GM12878 (cell line): ENCODE measurements around the gene PPM1J.

Experiments used
- EZH2 ChIP-seq: IDR thresholded peaks from 2 replicates; pipeline ENCODE4 v1.6.1; 2012; ENCODE audit warnings: low read depth, mild to moderate bottlenecking, control low read depth, inconsistent platforms, low read length, borderline replicate concordance; ENCODE audit not compliant: control insufficient read depth
- FOXM1 ChIP-seq: IDR thresholded peaks from 2 replicates; pipeline ENCODE4 v1.6.1; 2012; ENCODE audit warnings: low read depth, mild to moderate bottlenecking, inconsistent platforms, low read length, moderate library complexity
- KDM1A ChIP-seq: fragments of 200-600 bp; sonication (generic); IDR thresholded peaks from 2 replicates; pipeline ENCODE4 v1.6.1; 2016; ENCODE audit warnings: borderline replicate concordance
- MYC ChIP-seq: IDR thresholded peaks from 2 replicates; pipeline ENCODE4 v1.6.1; 2011; ENCODE audit warnings: mild to moderate bottlenecking, low read length, moderate library complexity, inconsistent platforms; ENCODE audit not compliant: insufficient read depth, insufficient replicate concordance, insufficient read length, severe bottlenecking
- POLR2AphosphoS5 ChIP-seq: IDR thresholded peaks from 2 replicates; pipeline ENCODE4 v1.6.1; 2011; ENCODE audit warnings: mild to moderate bottlenecking, low read length, inconsistent platforms
- SREBF2 ChIP-seq: IDR thresholded peaks from 2 replicates; pipeline ENCODE4 v1.6.1; 2012; ENCODE audit warnings: mild to moderate bottlenecking, low read length
- TCF12 ChIP-seq: IDR thresholded peaks from 2 replicates; pipeline ENCODE4 v1.6.1; 2011; ENCODE audit warnings: low read depth, mild to moderate bottlenecking, low read length
- TCF7 ChIP-seq: IDR thresholded peaks from 2 replicates; pipeline ENCODE4 v1.6.1; 2014; ENCODE audit warnings: antibody characterized with exemption, borderline replicate concordance
- ZNF384 ChIP-seq: IDR thresholded peaks from 2 replicates; pipeline ENCODE4 v1.6.1; 2012; ENCODE audit warnings: low read depth, mild to moderate bottlenecking, low read length, improper control_type of control experiment, borderline replicate concordance
- TF ChIP-seq, protein P1 (sequence below): fragments of 450-650 bp; IDR thresholded peaks from 2 replicates; pipeline ENCODE4 v1.6.1; 2018; ENCODE audit warnings: borderline replicate concordance, mild to moderate bottlenecking; ENCODE audit not compliant: partially characterized antibody
- TF ChIP-seq, protein P2 (sequence below), 3 experiments: IDR thresholded peaks in 2 of 3; conservative IDR thresholded peaks in 1 of 3; 2 replicates each; pipeline ENCODE4 v1.5.1; 2011; ENCODE audit warnings: low read depth in 3 of 3, low read length in 3 of 3, mild to moderate bottlenecking in 3 of 3, control low read depth in 2 of 3, moderate library complexity in 2 of 3, inconsistent platforms in 1 of 3, mixed read lengths in 1 of 3; ENCODE audit not compliant: control insufficient read depth in 2 of 3, insufficient read depth in 1 of 3; ENCODE audit errors: extremely low read depth in 1 of 3
- TF ChIP-seq, protein P3 (sequence below): IDR thresholded peaks from 2 replicates; pipeline ENCODE4 v1.6.1; 2011; ENCODE audit warnings: borderline replicate concordance, low read depth, mild to moderate bottlenecking, moderate library complexity, mixed read lengths, low read length; ENCODE audit not compliant: insufficient read depth; ENCODE audit errors: extremely low read length

DNA sequence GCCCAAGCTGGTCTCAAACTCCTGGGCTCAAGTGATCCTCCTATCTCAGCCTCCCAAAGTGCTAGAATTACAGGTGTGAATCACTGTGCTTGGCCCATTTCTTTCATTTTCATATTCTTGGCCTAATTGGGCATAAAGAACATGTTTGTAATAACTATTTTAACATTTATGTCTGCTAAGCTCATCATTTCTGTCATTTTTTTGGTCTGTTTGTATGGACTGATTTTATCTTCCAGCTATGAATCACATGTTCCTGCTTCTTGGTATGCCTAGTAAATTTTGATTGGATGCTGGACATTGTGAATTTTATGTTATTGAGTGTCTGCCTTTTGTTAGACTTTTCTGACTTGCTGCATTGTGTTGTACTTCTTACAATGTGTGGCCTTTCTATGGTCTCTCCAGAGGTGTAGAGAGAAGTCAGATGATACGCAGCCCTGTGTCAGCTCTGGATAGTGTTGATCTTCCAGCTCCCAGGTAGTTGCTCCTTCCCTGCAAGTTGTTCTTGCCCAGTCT lies 39.0 kb upstream of the PPM1J start:
- TF ChIP-seq, protein P1, sequence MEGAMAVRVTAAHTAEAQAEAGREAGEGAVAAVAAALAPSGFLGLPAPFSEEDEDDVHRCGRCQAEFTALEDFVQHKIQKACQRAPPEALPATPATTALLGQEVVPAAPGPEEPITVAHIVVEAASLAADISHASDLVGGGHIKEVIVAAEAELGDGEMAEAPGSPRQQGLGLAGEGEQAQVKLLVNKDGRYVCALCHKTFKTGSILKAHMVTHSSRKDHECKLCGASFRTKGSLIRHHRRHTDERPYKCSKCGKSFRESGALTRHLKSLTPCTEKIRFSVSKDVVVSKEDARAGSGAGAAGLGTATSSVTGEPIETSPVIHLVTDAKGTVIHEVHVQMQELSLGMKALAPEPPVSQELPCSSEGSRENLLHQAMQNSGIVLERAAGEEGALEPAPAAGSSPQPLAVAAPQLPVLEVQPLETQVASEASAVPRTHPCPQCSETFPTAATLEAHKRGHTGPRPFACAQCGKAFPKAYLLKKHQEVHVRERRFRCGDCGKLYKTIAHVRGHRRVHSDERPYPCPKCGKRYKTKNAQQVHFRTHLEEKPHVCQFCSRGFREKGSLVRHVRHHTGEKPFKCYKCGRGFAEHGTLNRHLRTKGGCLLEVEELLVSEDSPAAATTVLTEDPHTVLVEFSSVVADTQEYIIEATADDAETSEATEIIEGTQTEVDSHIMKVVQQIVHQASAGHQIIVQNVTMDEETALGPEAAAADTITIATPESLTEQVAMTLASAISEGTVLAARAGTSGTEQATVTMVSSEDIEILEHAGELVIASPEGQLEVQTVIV = no peak
- TF ChIP-seq, protein P2, sequence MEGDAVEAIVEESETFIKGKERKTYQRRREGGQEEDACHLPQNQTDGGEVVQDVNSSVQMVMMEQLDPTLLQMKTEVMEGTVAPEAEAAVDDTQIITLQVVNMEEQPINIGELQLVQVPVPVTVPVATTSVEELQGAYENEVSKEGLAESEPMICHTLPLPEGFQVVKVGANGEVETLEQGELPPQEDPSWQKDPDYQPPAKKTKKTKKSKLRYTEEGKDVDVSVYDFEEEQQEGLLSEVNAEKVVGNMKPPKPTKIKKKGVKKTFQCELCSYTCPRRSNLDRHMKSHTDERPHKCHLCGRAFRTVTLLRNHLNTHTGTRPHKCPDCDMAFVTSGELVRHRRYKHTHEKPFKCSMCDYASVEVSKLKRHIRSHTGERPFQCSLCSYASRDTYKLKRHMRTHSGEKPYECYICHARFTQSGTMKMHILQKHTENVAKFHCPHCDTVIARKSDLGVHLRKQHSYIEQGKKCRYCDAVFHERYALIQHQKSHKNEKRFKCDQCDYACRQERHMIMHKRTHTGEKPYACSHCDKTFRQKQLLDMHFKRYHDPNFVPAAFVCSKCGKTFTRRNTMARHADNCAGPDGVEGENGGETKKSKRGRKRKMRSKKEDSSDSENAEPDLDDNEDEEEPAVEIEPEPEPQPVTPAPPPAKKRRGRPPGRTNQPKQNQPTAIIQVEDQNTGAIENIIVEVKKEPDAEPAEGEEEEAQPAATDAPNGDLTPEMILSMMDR (IDR thresholded peaks at IDR 0.05 in 2 of 3, conservative IDR thresholded peaks at IDR 0.05 in 1 of 3; ENCODE audit: control insufficient read depth in 2 of 3, extremely low read depth in 1 of 3, insufficient read depth in 1 of 3, low read depth in 3 of 3, low read length in 3 of 3) = no peak
- no peak for TF ChIP-seq KDM1A
- no peak for TF ChIP-seq EZH2
- no peak for TF ChIP-seq MYC
- TF ChIP-seq TCF7 = no peak
- no peak for TF ChIP-seq FOXM1
- TF ChIP-seq, protein P3, sequence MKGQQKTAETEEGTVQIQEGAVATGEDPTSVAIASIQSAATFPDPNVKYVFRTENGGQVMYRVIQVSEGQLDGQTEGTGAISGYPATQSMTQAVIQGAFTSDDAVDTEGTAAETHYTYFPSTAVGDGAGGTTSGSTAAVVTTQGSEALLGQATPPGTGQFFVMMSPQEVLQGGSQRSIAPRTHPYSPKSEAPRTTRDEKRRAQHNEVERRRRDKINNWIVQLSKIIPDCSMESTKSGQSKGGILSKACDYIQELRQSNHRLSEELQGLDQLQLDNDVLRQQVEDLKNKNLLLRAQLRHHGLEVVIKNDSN = no peak
- TF ChIP-seq POLR2AphosphoS5 = no peak
- TF ChIP-seq ZNF384 = no peak
- TF ChIP-seq SREBF2 = no peak
- TF ChIP-seq TCF12 = no peak
